MM.1S (cell line): ENCODE data around the gene BCAR3.
"Not testable (repeated sequence)": the region's sequence is repeated elsewhere in the genome, so short reads cannot be mapped to it uniquely, and the experiment has no call there.

Experiments used
- DNase-seq: peaks from one replicate; pipeline ENCODE4 v3.0.0-alpha.2; 2015
- H2AFZ ChIP-seq: fragments of 300-600 bp; sonication (generic); 2 replicates; pipeline ENCODE4 v1.6.0; 2016; ENCODE audit warnings: antibody characterized with exemption, low read length
- H3F3A ChIP-seq: fragments of 300-600 bp; sonication (generic); 2 replicates; pipeline ENCODE4 v1.6.1; 2016; ENCODE audit warnings: mild to moderate bottlenecking, antibody characterized with exemption, low read length, moderate library complexity, mixed read lengths; ENCODE audit not compliant: insufficient read depth
- H3K27ac ChIP-seq: fragments of 300-600 bp; sonication (generic); 2 replicates; pipeline ENCODE4 v1.5.1; 2016; ENCODE audit warnings: mild to moderate bottlenecking, low read length
- H3K27me3 ChIP-seq: fragments of 300-600 bp; sonication (generic); replicated peaks from 2 replicates; pipeline ENCODE4 v1.6.0; 2016; ENCODE audit warnings: low read length; ENCODE audit not compliant: insufficient read depth
- H3K36me3 ChIP-seq: fragments of 300-600 bp; sonication (generic); replicated peaks from 2 replicates; pipeline ENCODE4 v1.6.1; 2016; ENCODE audit warnings: mild to moderate bottlenecking, low read length, mixed read lengths; ENCODE audit not compliant: insufficient read depth
- H3K4me1 ChIP-seq: fragments of 300-600 bp; sonication (generic); 2 replicates; pipeline ENCODE4 v1.6.1; 2016; ENCODE audit warnings: low read length, mixed read lengths
- H3K4me2 ChIP-seq: fragments of 300-600 bp; sonication (generic); 2 replicates; pipeline ENCODE4 v1.6.0; 2016; ENCODE audit warnings: low read depth, low read length
- H3K4me3 ChIP-seq: fragments of 300-600 bp; sonication (generic); 2 replicates; pipeline ENCODE4 v1.5.1; 2016; ENCODE audit warnings: low read length, mixed read lengths
- H3K79me2 ChIP-seq: fragments of 300-600 bp; sonication (generic); 2 replicates; pipeline ENCODE4 v1.6.1; 2016; ENCODE audit warnings: mixed run types, low read length, mixed read lengths
- H3K9ac ChIP-seq: fragments of 300-600 bp; sonication (generic); 2 replicates; pipeline ENCODE4 v1.6.1; 2016; ENCODE audit warnings: low read length, mixed read lengths
- H3K9me2 ChIP-seq: fragments of 300-600 bp; sonication (generic); replicated peaks from 2 replicates; pipeline ENCODE4 v1.6.1; 2016; ENCODE audit warnings: mild to moderate bottlenecking, low read length, mixed read lengths; ENCODE audit not compliant: insufficient read depth
- H3K9me3 ChIP-seq: fragments of 300-600 bp; sonication (generic); replicated peaks from 2 replicates; pipeline ENCODE4 v1.6.1; 2016; ENCODE audit warnings: mild to moderate bottlenecking, low read length, mixed read lengths; ENCODE audit not compliant: insufficient read depth
- H4K20me1 ChIP-seq: fragments of 300-600 bp; sonication (generic); 2 replicates; pipeline ENCODE4 v1.6.1; 2016; ENCODE audit warnings: mild to moderate bottlenecking, low read length, moderate library complexity, mixed read lengths; ENCODE audit not compliant: insufficient read depth
- CTCF ChIP-seq: fragments of 300-600 bp; sonication (generic); IDR thresholded peaks from 2 replicates; pipeline ENCODE4 v1.5.1; 2016; ENCODE audit warnings: antibody characterized with exemption, low read length, mixed read lengths
- EZH2 ChIP-seq: fragments of 300-600 bp; sonication (generic); optimal IDR thresholded peaks from 2 replicates; pipeline ENCODE3; 2017; ENCODE audit warnings: low read depth, mild to moderate bottlenecking, antibody characterized with exemption, low read length, mixed read lengths
- EZH2phosphoT487 ChIP-seq: fragments of 300-600 bp; sonication (generic); IDR thresholded peaks from 2 replicates; pipeline ENCODE4 v1.6.1; 2018; ENCODE audit warnings: antibody characterized with exemption, low read length

The BCAR3 gene

GRCh38 chr1:93675931-93676330 is 5.7 kb downstream of the BCAR3 start:
- TF ChIP-seq CTCF = no peak
- DNase-seq = no peak
- no peaks in the 10 kb centered on the region for H3K9me2 ChIP-seq
- no peak overlapping the region for H3K27ac ChIP-seq
- no peaks in the 10 kb centered on the region for H3K4me1 ChIP-seq
- no peaks in the 10 kb centered on the region for H3K79me2 ChIP-seq
- no peak overlapping the region for H2AFZ ChIP-seq
- no peaks in the 10 kb centered on the region for H3F3A ChIP-seq
- H3K4me3 ChIP-seq = no peak overlapping the region
- H4K20me1 ChIP-seq = no peaks in the 10 kb centered on the region
- no peak overlapping the region for H3K4me2 ChIP-seq
- H3K9me3 ChIP-seq = no peaks in the 10 kb centered on the region
- no peaks in the 10 kb centered on the region for H3K36me3 ChIP-seq
- no peaks in the 10 kb centered on the region; the same call in 1 of the 2 replicates for H3K27me3 ChIP-seq
- H3K9ac ChIP-seq = no peak overlapping the region

- no peak overlapping the region for H3K27ac ChIP-seq
- H3K4me1 ChIP-seq = no peaks in the 10 kb centered on the region
- no peaks in the 10 kb centered on the region for H4K20me1 ChIP-seq
- no peaks in the 10 kb centered on the region for H3K9me2 ChIP-seq
- H3F3A ChIP-seq = no peaks in the 10 kb centered on the region
- H3K9me3 ChIP-seq = no peaks in the 10 kb centered on the region
- H3K27me3 ChIP-seq = no peaks in the 10 kb centered on the region
- H3K4me2 ChIP-seq = no peak overlapping the region
- no peak for TF ChIP-seq CTCF
- TF ChIP-seq EZH2phosphoT487 = no peak
- no peak for TF ChIP-seq EZH2
- no peak overlapping the region for H3K9ac ChIP-seq
- no peaks in the 10 kb centered on the region for H3K79me2 ChIP-seq
- DNase-seq = no peak
- no peak overlapping the region for H2AFZ ChIP-seq
- no peaks in the 10 kb centered on the region for H3K36me3 ChIP-seq
- no peak overlapping the region for H3K4me3 ChIP-seq
Observed at GRCh38 chr1:93675271-93675670, 6.4 kb downstream of the BCAR3 start.

GRCh38 chr1:93674071-93674470 is 7.6 kb downstream of the BCAR3 start:
- H3K4me1 ChIP-seq, H3K27ac ChIP-seq, H3K4me3 ChIP-seq, H3K9me3 ChIP-seq, H3K79me2 ChIP-seq, H3K27me3 ChIP-seq, H3K4me2 ChIP-seq, H3F3A ChIP-seq, H3K9me2 ChIP-seq, DNase-seq, H4K20me1 ChIP-seq, H3K9ac ChIP-seq, H3K36me3 ChIP-seq, H2AFZ ChIP-seq: not testable (repeated sequence)

GRCh38 chr1:93673163-93673829 is 8.3 kb downstream of the BCAR3 start:
- Histone ChIP-seq H3K4me1 (no peaks in the 10 kb centered on the region), H3K4me3 (no peak overlapping the region), H3K4me2 (no peak overlapping the region), H3K27me3 (no peaks in the 10 kb centered on the region), H4K20me1 (no peaks in the 10 kb centered on the region), H3K9me3 (no peaks in the 10 kb centered on the region), H3K36me3 (no peaks in the 10 kb centered on the region), H3K9me2 (no peaks in the 10 kb centered on the region), H3K79me2 (no peaks in the 10 kb centered on the region), H3F3A (no peaks in the 10 kb centered on the region), H2AFZ (no peak overlapping the region), H3K9ac (no peak overlapping the region), H3K27ac (no peak overlapping the region)
- DNase-seq = no peak
- TF ChIP-seq EZH2 = no peak
- TF ChIP-seq CTCF = no peak
- no peak for TF ChIP-seq EZH2phosphoT487
